Panc1 (cell line): Measurements from ENCODE around the gene MS4A4E. TPM values are rescaled to one million over a fixed set of nuclear protein-coding genes. Genes with fewer than 3 reads are reported as not detected.

Experiments
- ATAC-seq: fragments of 200-7000 bp; cut with Tn5 transposase; 2 replicates; pipeline ENCODE4 v1.9.1; 2020; ENCODE audit warnings: mild to moderate bottlenecking, moderate library complexity
- BruUV-seq: library from RNA; stranded (reverse); fragments of 400-500 nt; replicated peaks from 2 replicates; lab custom pipeline; 2021; lab: Mats Ljungman, UMichigan
- CTCF ChIA-PET: fragments of 300-600 bp; sonication (Branson Sonifier 250); formaldehyde crosslinking; loops from one replicate; lab custom pipeline; 2022; ENCODE audit warnings: antibody characterized with exemption; lab: Charles Lee
- POLR2A ChIA-PET: fragments of 300-600 bp; sonication (Branson Sonifier 250); formaldehyde crosslinking; loops from one replicate; lab custom pipeline; 2022; ENCODE audit warnings: antibody characterized with exemption; lab: Charles Lee
- DNase-seq: peaks from one replicate; pipeline ENCODE4 v3.0.0-alpha.2; 2010; ENCODE audit warnings: low read depth, low spot score
- H3K27ac ChIP-seq: 2 replicates; pipeline ENCODE4 v1.5.1; 2011; ENCODE audit warnings: mild to moderate bottlenecking, low read length, inconsistent platforms
- H3K27me3 ChIP-seq: fragments of 200-500 bp; sonication (Bioruptor generic); 2 replicates; pipeline ENCODE4 v1.6.0; 2014; ENCODE audit warnings: low read length, inconsistent platforms; ENCODE audit not compliant: control insufficient read depth, insufficient read depth
- H3K36me3 ChIP-seq: fragments of 200-500 bp; sonication (Bioruptor generic); 2 replicates; pipeline ENCODE4 v1.5.1; 2014; ENCODE audit warnings: inconsistent platforms, mild to moderate bottlenecking, low read length, moderate library complexity; ENCODE audit not compliant: control insufficient read depth, insufficient read depth
- H3K4me1 ChIP-seq: 2 replicates; pipeline ENCODE4 v1.5.1; 2011; ENCODE audit warnings: inconsistent platforms, mild to moderate bottlenecking, low read length, moderate library complexity; ENCODE audit not compliant: control insufficient read depth, insufficient read depth
- H3K4me3 ChIP-seq, 2 experiments: 2 replicates each; pipeline ENCODE4 v1.5.1; 2011 to 2012; ENCODE audit warnings: low read depth in 2 of 2, low read length in 2 of 2, mild to moderate bottlenecking in 2 of 2, inconsistent platforms in 1 of 2, moderate library complexity in 1 of 2
- H3K9me3 ChIP-seq: fragments of 200-500 bp; sonication (Bioruptor generic); 2 replicates; pipeline ENCODE4 v1.5.1; 2014; ENCODE audit warnings: low read depth, mild to moderate bottlenecking, inconsistent platforms, low read length, moderate library complexity; ENCODE audit not compliant: control insufficient read depth, insufficient read depth
- POLR2AphosphoS5 ChIP-seq: IDR thresholded peaks from 2 replicates; pipeline ENCODE4 v1.6.1; 2012; ENCODE audit warnings: mild to moderate bottlenecking, low read depth, low read length, moderate library complexity
- SIN3A ChIP-seq: IDR thresholded peaks from 2 replicates; pipeline ENCODE4 v1.6.1; 2012; ENCODE audit warnings: low read depth, mild to moderate bottlenecking, low read length, moderate library complexity, borderline replicate concordance; ENCODE audit not compliant: insufficient read depth
- TCF7L2 ChIP-seq: IDR thresholded peaks from 2 replicates; pipeline ENCODE4 v1.6.1; 2011; ENCODE audit warnings: mild to moderate bottlenecking, low read depth, low read length, inconsistent platforms
- in situ Hi-C: cut with HindIII; loops from 2 replicates; pipeline ENCODE4 v1.10.0; 2016; ENCODE audit warnings: low sequenced_read_pairs, low pct_unique_long_range_greater_than_20kb
- intact Hi-C: fragments of 100-400 bp; cut with micrococcal nuclease; formaldehyde crosslinking; loops from one replicate; pipeline ENCODE4 v1.10.0; 2022; ENCODE audit not compliant: unreplicated experiment
- total RNA-seq: library from RNA; stranded (reverse); gene quantifications from one replicate; pipeline ENCODE4 v1.2.1, GENCODE V29; 2021; ENCODE audit not compliant: unreplicated experiment
- TF ChIP-seq, protein P1 (sequence below), 2 experiments: IDR thresholded peaks; 2 replicates each; pipeline ENCODE4 v1.6.1; 2011 to 2012; ENCODE audit warnings: low read depth in 2 of 2, control low read depth in 1 of 2, low read length in 1 of 2, mild to moderate bottlenecking in 1 of 2, moderate library complexity in 1 of 2; ENCODE audit not compliant: insufficient read depth in 1 of 2
- TF ChIP-seq, protein P2 (sequence below): fragments of 450-650 bp; IDR thresholded peaks from 2 replicates; pipeline ENCODE4 v1.5.1; 2017; ENCODE audit warnings: mild to moderate bottlenecking

MS4A4E gene
- total RNA-seq, 1 experiment from 2014 or later, result not detected

DNA sequence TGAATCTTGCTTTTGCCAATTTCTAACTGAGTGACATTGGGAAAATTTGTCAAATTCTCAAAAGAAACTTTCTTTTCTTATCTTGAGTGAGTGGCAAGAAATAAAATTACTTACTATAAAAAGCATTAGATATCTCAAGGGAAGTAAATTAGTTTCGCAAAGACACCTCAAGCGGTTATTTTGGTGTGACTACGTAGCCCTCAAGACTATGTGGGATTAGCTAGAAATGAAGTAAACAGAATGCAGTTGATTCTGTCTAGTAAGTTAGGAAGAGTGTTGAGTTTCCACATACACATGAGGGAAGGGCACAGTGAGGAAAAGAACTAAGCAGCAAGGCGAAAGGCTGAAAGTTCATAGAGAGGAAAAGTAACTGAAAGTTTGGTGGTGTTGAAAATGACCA lies 31.7 kb downstream of the MS4A4E start:
- TF ChIP-seq SIN3A (no peak), TCF7L2 (no peak), POLR2AphosphoS5 (no peak)
- TF ChIP-seq, protein P1, sequence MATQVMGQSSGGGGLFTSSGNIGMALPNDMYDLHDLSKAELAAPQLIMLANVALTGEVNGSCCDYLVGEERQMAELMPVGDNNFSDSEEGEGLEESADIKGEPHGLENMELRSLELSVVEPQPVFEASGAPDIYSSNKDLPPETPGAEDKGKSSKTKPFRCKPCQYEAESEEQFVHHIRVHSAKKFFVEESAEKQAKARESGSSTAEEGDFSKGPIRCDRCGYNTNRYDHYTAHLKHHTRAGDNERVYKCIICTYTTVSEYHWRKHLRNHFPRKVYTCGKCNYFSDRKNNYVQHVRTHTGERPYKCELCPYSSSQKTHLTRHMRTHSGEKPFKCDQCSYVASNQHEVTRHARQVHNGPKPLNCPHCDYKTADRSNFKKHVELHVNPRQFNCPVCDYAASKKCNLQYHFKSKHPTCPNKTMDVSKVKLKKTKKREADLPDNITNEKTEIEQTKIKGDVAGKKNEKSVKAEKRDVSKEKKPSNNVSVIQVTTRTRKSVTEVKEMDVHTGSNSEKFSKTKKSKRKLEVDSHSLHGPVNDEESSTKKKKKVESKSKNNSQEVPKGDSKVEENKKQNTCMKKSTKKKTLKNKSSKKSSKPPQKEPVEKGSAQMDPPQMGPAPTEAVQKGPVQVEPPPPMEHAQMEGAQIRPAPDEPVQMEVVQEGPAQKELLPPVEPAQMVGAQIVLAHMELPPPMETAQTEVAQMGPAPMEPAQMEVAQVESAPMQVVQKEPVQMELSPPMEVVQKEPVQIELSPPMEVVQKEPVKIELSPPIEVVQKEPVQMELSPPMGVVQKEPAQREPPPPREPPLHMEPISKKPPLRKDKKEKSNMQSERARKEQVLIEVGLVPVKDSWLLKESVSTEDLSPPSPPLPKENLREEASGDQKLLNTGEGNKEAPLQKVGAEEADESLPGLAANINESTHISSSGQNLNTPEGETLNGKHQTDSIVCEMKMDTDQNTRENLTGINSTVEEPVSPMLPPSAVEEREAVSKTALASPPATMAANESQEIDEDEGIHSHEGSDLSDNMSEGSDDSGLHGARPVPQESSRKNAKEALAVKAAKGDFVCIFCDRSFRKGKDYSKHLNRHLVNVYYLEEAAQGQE (IDR thresholded peaks at IDR 0.05; ENCODE audit: insufficient read depth in 1 of 2, low read depth in 2 of 2, low read length in 1 of 2), result no peak
- POLR2A ChIA-PET, result no interaction called here
- Histone ChIP-seq H3K4me3 (no peak overlapping the region), H3K27ac (no peak overlapping the region), H3K27me3 (no peaks in the 10 kb centered on the region), H3K4me1 (no peaks in the 10 kb centered on the region), H3K36me3 (no peaks in the 10 kb centered on the region), H3K9me3 (no peaks in the 10 kb centered on the region)
- CTCF ChIA-PET, result no interaction called here
- in situ Hi-C loops, result no loop called here
- no TSS peak for BruUV-seq
- intact Hi-C loops, result no loop called here
- ATAC-seq, result no peak
- DNase-seq, result no peak

DNA sequence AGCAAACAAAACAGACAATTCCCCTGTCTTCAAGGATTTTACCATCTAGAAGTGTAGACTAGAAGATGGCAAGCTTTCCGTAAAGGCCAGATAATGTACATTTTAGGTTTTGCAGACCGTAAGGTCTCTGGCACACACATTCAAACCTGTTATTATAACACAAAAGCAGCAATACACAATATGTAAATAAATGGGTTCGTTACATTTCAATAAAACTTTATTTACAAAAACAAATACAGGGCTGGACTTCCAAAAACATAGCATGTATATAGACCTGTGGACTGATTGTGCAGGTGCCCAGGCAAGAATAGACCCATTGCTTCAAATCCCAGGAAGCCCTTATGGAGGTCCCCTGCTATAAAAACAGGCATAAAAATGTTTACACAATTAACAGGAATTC lies 33.0 kb downstream of the MS4A4E start:
- BruUV-seq, result no TSS peak
- intact Hi-C loops (no loop called here), in situ Hi-C loops (no loop called here)
- Histone ChIP-seq H3K27me3 (no peaks in the 10 kb centered on the region), H3K4me3 (no peak overlapping the region), H3K27ac (no peak overlapping the region), H3K9me3 (no peaks in the 10 kb centered on the region), H3K36me3 (no peaks in the 10 kb centered on the region), H3K4me1 (no peaks in the 10 kb centered on the region)
- no peak for DNase-seq
- POLR2A ChIA-PET, result no interaction called here
- CTCF ChIA-PET, result no interaction called here
- no peak for TF ChIP-seq SIN3A
- TF ChIP-seq, protein P2, sequence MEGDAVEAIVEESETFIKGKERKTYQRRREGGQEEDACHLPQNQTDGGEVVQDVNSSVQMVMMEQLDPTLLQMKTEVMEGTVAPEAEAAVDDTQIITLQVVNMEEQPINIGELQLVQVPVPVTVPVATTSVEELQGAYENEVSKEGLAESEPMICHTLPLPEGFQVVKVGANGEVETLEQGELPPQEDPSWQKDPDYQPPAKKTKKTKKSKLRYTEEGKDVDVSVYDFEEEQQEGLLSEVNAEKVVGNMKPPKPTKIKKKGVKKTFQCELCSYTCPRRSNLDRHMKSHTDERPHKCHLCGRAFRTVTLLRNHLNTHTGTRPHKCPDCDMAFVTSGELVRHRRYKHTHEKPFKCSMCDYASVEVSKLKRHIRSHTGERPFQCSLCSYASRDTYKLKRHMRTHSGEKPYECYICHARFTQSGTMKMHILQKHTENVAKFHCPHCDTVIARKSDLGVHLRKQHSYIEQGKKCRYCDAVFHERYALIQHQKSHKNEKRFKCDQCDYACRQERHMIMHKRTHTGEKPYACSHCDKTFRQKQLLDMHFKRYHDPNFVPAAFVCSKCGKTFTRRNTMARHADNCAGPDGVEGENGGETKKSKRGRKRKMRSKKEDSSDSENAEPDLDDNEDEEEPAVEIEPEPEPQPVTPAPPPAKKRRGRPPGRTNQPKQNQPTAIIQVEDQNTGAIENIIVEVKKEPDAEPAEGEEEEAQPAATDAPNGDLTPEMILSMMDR, result no peak
- no peak for TF ChIP-seq POLR2AphosphoS5
- TF ChIP-seq, protein P1 (IDR thresholded peaks at IDR 0.05; ENCODE audit: insufficient read depth in 1 of 2, low read depth in 2 of 2, low read length in 1 of 2), result no peak
- TF ChIP-seq TCF7L2, result no peak
- no peak for ATAC-seq
